IPS DF 4.7 (cell line): ENCODE results near the gene SLC24A4.

Experiments
- DNase-seq: peaks from one replicate; pipeline ENCODE4 v3.0.0-alpha.2; 2013; ENCODE audit warnings: low spot score; ENCODE audit errors: extremely low read depth

Gene SLC24A4

GRCh38 chr14:92436115-92436776 lies 113.3 kb downstream of the SLC24A4 start:
- no peak for DNase-seq

GRCh38 chr14:92437309-92437708 lies 114.3 kb downstream of the SLC24A4 start:
- no peak for DNase-seq

GRCh38 chr14:92437729-92438285 lies 114.8 kb downstream of the SLC24A4 start:
- no peak for DNase-seq

GRCh38 chr14:92439537-92440344 lies 116.8 kb downstream of the SLC24A4 start:
- DNase-seq = no peak

GRCh38 chr14:92440345-92441003 lies 117.5 kb downstream of the SLC24A4 start:
- DNase-seq = no peak

- no peak for DNase-seq
Measured at GRCh38 chr14:92441751-92442504, 119.0 kb downstream of the SLC24A4 start.

GRCh38 chr14:92443167-92443566 lies 120.2 kb downstream of the SLC24A4 start:
- no peak for DNase-seq

GRCh38 chr14:92443741-92444140 lies 120.8 kb downstream of the SLC24A4 start:
- no peak for DNase-seq

GRCh38 chr14:92446771-92447170 lies 123.8 kb downstream of the SLC24A4 start:
- no peak for DNase-seq

- no peak for DNase-seq
Measured at GRCh38 chr14:92447416-92448197, 124.6 kb downstream of the SLC24A4 start.

GRCh38 chr14:92448786-92449185 lies 125.8 kb downstream of the SLC24A4 start:
- DNase-seq = no peak

- no peak for DNase-seq
Measured at GRCh38 chr14:92449404-92450181, 126.6 kb downstream of the SLC24A4 start.

- no peak for DNase-seq
Measured at GRCh38 chr14:92450351-92451070, 127.5 kb downstream of the SLC24A4 start.

- DNase-seq = no peak
Measured at GRCh38 chr14:92451245-92451644, 128.3 kb downstream of the SLC24A4 start.

- DNase-seq = no peak
Measured at GRCh38 chr14:92451755-92452154, 128.8 kb downstream of the SLC24A4 start.

- DNase-seq = no peak
Measured at GRCh38 chr14:92452471-92452870, 129.5 kb downstream of the SLC24A4 start.

- no peak for DNase-seq
Measured at GRCh38 chr14:92453691-92454090, 130.7 kb downstream of the SLC24A4 start.

- no peak for DNase-seq
Measured at GRCh38 chr14:92455231-92455630, 132.3 kb downstream of the SLC24A4 start.
